HG02852 (cell line): ENCODE results near the gene THBS2.
"Not testable (repeated sequence)": the region's sequence is repeated elsewhere in the genome, so short reads cannot be mapped to it uniquely, and the experiment has no call there.

ENCODE experiments used
- ATAC-seq: cut with Tn5 transposase; IDR thresholded peaks from one replicate; pipeline ENCODE4 v1.9.1; 2021; ENCODE audit warnings: mild to moderate bottlenecking, moderate library complexity; ENCODE audit not compliant: unreplicated experiment

THBS2 gene

GRCh38 chr6:169273511-169273910 lies 19.9 kb upstream of the THBS2 start:
- no peak for ATAC-seq

DNA sequence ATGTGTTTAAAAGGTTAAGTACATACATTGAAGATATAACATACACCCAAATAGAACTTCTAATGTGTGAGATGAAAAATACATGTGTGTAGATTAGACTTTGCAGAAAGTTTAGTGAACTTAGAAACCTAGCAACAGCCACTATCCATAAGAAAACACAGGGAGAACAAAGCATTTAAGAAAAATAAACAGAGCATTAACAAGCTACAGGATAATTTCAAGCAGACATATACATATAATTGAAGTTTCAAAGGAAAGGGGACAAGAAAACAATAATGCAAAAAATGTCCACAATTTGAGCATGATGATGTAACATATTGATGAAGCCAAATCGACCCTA lies 18.2 kb upstream of the THBS2 start:
- no peak for ATAC-seq

GRCh38 chr6:169271158-169271876 lies 17.7 kb upstream of the THBS2 start:
- ATAC-seq, result no peak

DNA sequence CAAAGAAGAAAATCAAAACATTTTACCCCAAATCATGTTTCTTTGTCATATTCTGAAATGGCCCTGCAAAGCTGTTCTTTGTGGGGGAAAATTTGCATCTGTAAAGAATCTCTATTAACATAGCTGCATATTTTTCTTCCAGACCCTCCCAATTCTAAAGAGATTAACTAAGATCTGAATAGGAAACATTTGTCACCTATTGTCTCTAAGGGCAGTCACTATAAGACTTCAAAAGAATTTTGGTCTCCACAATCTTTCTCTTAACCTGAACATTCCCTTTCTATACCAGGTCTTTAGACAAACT lies 16.4 kb upstream of the THBS2 start:
- ATAC-seq, result not testable (repeated sequence)

DNA sequence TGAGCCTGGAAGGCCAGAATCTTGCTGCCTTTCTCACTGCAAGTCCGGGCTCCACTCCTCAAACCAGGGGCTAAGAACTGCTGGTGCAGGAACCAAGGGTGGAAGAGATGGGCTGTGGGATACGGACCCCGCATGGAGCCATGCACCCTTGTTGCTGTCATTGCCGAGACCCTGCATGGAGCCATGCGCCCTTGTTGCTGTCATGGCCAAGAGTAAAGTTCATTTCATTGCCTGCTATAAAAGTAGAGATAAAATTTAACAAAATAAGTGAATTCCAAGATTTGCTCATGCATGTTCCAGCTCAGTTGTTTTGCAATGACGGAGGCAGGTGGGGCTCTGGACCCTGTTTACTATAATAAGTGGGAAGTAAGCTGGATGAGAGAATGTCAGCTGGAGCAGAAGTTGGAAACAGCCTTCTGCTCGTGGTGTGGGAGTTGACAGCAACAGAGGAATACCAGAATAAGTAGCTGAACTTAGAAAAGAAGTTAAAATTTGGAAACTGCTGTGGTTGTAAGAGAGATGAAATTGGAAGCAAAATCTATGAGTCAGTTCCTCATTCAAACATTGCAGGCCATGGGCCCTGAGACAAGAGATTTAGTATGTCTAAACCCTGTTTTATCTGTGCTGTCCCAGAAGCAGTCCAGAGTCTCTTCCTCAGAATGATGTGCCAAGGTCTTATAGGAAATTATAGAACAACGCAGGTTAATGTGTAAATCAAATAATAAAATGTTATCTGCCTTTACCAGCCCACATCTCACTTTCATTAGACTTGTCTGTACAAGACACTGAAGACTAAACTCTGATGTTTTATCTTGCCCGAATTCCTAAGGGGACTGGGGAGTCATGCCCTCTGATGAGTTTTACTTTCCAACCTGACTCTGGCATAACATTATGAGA lies 15.8 kb upstream of the THBS2 start:
- ATAC-seq, result no peak

DNA sequence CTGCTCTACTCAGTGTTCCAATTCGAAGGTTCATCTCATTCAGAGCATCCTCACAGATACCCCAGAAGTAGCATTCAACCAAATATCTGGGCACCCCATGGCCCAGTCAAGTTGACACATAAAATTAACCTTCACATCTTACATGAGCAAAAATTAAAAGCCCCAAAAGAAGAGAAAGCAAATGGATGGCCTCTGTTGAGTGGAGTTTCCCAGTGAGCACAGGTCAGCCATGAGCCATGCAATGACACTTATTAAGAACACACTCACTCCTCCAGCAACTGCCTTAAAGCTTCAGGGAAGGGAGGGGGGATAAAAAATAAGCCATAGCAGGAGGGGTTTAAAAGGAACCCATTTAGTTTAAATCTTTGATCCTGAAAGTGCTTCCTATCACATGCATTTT lies 14.6 kb upstream of the THBS2 start:
- no peak for ATAC-seq

DNA sequence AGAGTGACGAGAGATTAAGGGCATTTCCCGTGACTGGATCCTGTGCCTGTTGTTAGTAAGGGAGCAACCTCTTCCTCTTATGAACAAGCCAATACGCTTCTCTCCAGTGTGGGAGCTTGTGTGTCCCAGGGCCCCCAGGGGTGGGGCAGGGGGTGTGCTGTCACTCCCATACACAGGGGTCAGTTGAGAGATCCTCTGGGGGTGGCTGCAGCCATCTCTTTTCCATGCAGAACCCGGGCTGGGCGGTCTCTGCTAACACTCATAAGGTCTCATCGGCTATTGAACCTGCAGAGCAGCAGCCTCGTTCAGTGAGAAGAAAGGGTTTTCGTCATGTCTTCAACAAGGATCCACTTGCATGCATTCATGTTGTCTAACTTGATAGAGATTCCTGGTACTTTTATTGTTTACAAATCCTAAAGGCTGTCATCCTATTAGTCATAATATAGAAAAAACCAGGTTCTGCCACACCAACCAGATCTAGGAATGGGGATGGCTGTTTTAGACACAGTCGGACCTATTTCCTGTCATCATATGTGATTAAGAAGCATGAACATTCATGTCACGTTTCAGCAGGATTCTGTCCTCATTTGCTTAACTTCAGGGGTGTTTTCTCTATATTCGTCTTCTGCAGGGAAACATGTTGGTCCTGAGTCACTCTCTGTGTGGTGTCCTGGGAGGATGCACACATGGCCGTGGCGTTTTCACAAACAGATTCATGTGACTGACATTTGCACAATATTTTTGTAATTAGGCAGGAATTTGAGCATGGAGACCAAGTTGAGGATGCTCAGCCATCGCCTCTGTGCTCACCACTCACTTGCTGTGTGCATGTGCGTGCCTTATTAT lies 13.3 kb upstream of the THBS2 start:
- no peak for ATAC-seq

DNA sequence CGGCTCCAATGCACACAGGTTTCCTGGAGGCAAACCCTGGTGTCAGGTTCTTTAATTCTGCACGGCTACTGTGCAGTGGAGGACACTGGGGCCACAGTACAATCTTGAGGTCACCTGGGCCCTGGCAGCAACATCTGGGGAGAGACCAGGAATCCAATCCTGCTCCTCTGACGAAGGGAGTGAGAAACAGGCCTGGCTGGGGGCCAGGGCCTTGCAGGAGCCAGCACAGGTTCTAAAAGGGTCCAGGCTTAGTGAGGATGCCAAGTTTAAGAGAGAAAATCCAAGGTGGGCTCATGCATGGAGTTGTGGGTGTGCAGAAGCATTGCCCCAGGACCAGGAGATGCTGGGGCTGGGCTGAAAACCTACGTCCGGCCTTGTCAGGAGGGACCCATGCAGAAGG lies 12.6 kb upstream of the THBS2 start:
- no peak for ATAC-seq

GRCh38 chr6:169265486-169266131 lies 12.0 kb upstream of the THBS2 start:
- ATAC-seq, result no peak

DNA sequence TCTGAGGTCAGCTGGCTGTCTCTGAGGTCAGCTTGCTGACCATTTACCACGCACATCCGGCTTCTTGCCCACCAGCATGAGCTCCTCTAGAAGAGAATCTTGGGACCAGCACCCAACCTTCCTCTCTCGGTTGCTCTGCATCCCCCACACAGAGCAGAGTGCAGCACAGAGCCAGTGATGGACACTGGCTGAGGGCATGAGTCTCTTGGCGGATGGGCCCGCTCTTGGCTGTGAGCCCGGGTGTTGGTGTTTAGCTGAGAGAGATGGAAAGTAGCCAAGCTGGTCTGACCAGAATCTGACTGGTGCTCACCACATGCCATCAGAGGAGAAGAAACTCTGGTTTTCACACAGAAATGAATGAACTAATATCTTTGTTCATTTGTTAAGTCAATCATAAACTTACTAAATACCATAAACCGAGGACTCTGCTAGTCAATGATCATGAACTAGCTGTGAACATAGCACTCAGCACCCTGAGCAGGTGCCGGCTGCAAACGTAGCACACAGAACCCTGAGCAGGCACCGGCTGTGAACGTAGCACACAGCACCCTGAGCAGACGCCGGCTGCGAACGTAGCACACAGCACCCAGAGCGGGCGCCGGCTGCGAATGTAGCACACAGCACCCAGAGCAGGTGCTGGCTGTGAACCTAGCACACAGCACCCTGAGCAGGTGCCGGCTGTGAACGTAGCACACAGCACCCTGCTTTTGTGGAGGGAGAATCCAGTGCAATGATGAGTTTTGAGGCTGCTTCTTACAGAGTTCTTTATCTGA lies 10.4 kb upstream of the THBS2 start:
- no peak for ATAC-seq

GRCh38 chr6:169263374-169263773 lies 9.7 kb upstream of the THBS2 start:
- no peak for ATAC-seq

- ATAC-seq, result not testable (repeated sequence)
These were observed 9.0 kb upstream of the THBS2 start for GRCh38 chr6:169262602-169263001.

DNA sequence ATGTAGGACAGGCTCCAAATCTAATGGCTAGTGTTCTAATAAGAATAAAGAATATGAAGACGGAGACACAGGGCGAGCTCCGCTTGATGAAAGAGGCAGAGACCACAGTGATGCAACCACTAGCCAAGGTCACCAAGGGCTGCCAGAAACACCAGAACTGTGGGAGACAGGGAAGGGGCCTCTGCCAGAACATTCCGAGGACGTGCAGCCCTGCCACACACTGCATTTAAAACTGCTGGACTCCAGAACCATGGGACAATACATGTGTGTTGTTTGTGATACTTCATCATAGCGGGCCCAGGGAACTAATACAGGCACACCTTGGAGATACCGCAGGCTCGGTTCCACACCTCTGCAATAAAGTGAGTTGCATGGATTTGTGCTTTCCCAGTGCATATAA lies 2.9 kb upstream of the THBS2 start:
- ATAC-seq, result no peak

- ATAC-seq, result no peak
These were observed 2.4 kb upstream of the THBS2 start for GRCh38 chr6:169256061-169256460.

DNA sequence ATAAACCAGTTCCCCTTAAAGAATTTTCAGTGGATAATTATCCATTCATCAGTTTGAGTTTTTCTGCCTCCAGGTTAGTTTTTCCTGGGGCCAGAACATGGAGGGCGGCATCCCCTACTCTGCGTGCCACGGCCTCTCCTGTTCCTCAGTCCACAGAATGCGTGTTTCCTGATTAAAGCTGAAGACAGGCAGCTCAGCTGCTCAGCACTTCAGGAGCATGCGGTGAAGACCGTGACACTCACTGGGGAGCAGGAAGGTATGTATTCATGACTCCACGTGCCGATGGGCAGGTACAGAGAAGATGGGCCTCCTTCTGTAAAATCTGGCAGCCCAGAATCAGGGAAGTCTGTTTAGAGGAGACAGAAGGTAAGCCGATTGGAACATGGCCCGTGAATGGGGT lies 2.0 kb upstream of the THBS2 start:
- no peak for ATAC-seq

GRCh38 chr6:169254456-169255316 lies 1.0 kb upstream of the THBS2 start:
- ATAC-seq, result no peak

- ATAC-seq, result no peak
These were observed 999 bp downstream of the THBS2 start for GRCh38 chr6:169252505-169253189.

- no peak for ATAC-seq
These were observed 1.7 kb downstream of the THBS2 start for GRCh38 chr6:169251822-169252504.
